Measurements from ENCODE around the gene CCDC85B. TPM values are rescaled to one million over a fixed set of nuclear protein-coding genes. Genes with fewer than 3 reads are reported as not detected.

Gene CCDC85B
- polyA plus RNA-seq, 1 of the 3 experiments (the other 2 are of a cell fraction) = 52.8 TPM

Other genes with a start within 250 kb of the CCDC85B start
- gene RELA, start 227.8 kb upstream of the CCDC85B start, polyA plus RNA-seq (2012; rRNA removed) = 28.1 and 49.5 TPM in 2 replicates
- gene KAT5, start 178.4 kb upstream of the CCDC85B start, polyA plus RNA-seq (2012; rRNA removed) = 44.5 and 51.9 TPM in 2 replicates
- gene RNASEH2C, start 169.9 kb upstream of the CCDC85B start, polyA plus RNA-seq (2012; rRNA removed) = 43.9 and 50.9 TPM in 2 replicates
- gene AP5B1, start 109.7 kb upstream of the CCDC85B start, polyA plus RNA-seq (2012; rRNA removed) = 3.8 and 4.6 TPM in 2 replicates
- not detected in 2 replicates for gene OVOL1, start 103.6 kb upstream of the CCDC85B start, polyA plus RNA-seq (2012; rRNA removed)
- 0.81 and 1.0 TPM in 2 replicates for gene SNX32, start 56.7 kb upstream of the CCDC85B start, polyA plus RNA-seq (2012; rRNA removed)
- 2,761 and 4,252 TPM in 2 replicates for gene CFL1, start 32.5 kb upstream of the CCDC85B start, polyA plus RNA-seq (2012; rRNA removed)
- gene MUS81, start 30.2 kb upstream of the CCDC85B start, polyA plus RNA-seq (2012; rRNA removed) = 39.7 and 58.2 TPM in 2 replicates
- 194 and 203 TPM in 2 replicates for gene EFEMP2, start 17.9 kb upstream of the CCDC85B start, polyA plus RNA-seq (2012; rRNA removed)
- 0.49 and 0.68 TPM in 2 replicates for gene CTSW, start 10.8 kb upstream of the CCDC85B start, polyA plus RNA-seq (2012; rRNA removed)
- gene FIBP, start 2.2 kb upstream of the CCDC85B start, polyA plus RNA-seq (2012; rRNA removed) = 159 and 190 TPM in 2 replicates
- gene FOSL1, start 9.7 kb downstream of the CCDC85B start, polyA plus RNA-seq (2012; rRNA removed) = 17.9 and 30.1 TPM in 2 replicates
- gene C11orf68, start 28.4 kb downstream of the CCDC85B start, polyA plus RNA-seq (2012; rRNA removed) = 54.4 and 65.3 TPM in 2 replicates
- 309 and 464 TPM in 2 replicates for gene DRAP1, start 28.8 kb downstream of the CCDC85B start, polyA plus RNA-seq (2012; rRNA removed)
- not detected in 2 replicates for gene TSGA10IP, start 54.8 kb downstream of the CCDC85B start, polyA plus RNA-seq (2012; rRNA removed)
- 39.2 and 73.6 TPM in 2 replicates for gene SART1, start 71.1 kb downstream of the CCDC85B start, polyA plus RNA-seq (2012; rRNA removed)
- 28.9 and 31.4 TPM in 2 replicates for gene EIF1AD, start 111.5 kb downstream of the CCDC85B start, polyA plus RNA-seq (2012; rRNA removed)
- 311 and 382 TPM in 2 replicates for gene BANF1, start 111.8 kb downstream of the CCDC85B start, polyA plus RNA-seq (2012; rRNA removed)
- gene CST6, start 121.3 kb downstream of the CCDC85B start, polyA plus RNA-seq (2012; rRNA removed) = 0.60 and 0.90 TPM in 2 replicates
- gene CATSPER1, start 135.8 kb downstream of the CCDC85B start, polyA plus RNA-seq (2012; rRNA removed) = 1.9 and 2.2 TPM in 2 replicates
- gene GAL3ST3, start 158.5 kb downstream of the CCDC85B start, polyA plus RNA-seq (2012; rRNA removed) = 1.9 and 3.2 TPM in 2 replicates
- gene SF3B2, start 161.7 kb downstream of the CCDC85B start, polyA plus RNA-seq (2012; rRNA removed) = 90.9 and 128 TPM in 2 replicates
- gene PACS1, start 179.6 kb downstream of the CCDC85B start, polyA plus RNA-seq (2012; rRNA removed) = 24.8 and 37.3 TPM in 2 replicates

Data from SK-N-SH (cell line).